Smooth muscle cell (in vitro differentiated cells): ENCODE data around the gene GUF1. TPM values are rescaled to one million over a fixed set of nuclear protein-coding genes. Genes with fewer than 3 reads are reported as not detected.

ENCODE experiments used
- DNase-seq: peaks from one replicate; lab custom pipeline; 2025; ENCODE audit not compliant: unreplicated experiment; lab: John Stamatoyannopoulos, UW
- H2AFZ ChIP-seq: fragments of 200-600 bp; sonication (generic); 2 replicates; pipeline ENCODE4 v1.6.0; 2016; ENCODE audit warnings: antibody characterized with exemption, low read depth, mild to moderate bottlenecking
- H3F3A ChIP-seq: fragments of 200-600 bp; sonication (generic); 2 replicates; pipeline ENCODE4 v1.6.0; 2017; ENCODE audit warnings: antibody characterized with exemption, low read depth
- H3K27ac ChIP-seq: fragments of 200-600 bp; sonication (generic); 2 replicates; pipeline ENCODE4 v1.5.1; 2016; ENCODE audit warnings: low read depth, mild to moderate bottlenecking
- H3K27me3 ChIP-seq: fragments of 200-600 bp; sonication (generic); 2 replicates; pipeline ENCODE4 v1.6.1; 2016; ENCODE audit warnings: low read depth, mild to moderate bottlenecking
- H3K36me3 ChIP-seq: fragments of 200-600 bp; sonication (generic); 2 replicates; pipeline ENCODE4 v1.5.1; 2016; ENCODE audit warnings: low read depth
- H3K4me1 ChIP-seq: fragments of 200-600 bp; sonication (generic); 2 replicates; pipeline ENCODE4 v1.5.1; 2016; ENCODE audit warnings: low read depth
- H3K4me2 ChIP-seq: fragments of 200-600 bp; sonication (generic); 2 replicates; pipeline ENCODE4 v1.6.0; 2016; ENCODE audit warnings: mild to moderate bottlenecking
- H3K4me3 ChIP-seq: fragments of 200-600 bp; sonication (generic); 2 replicates; pipeline ENCODE4 v1.5.1; 2016; ENCODE audit warnings: mild to moderate bottlenecking
- H3K79me2 ChIP-seq: fragments of 200-600 bp; sonication (generic); 2 replicates; pipeline ENCODE4 v1.6.0; 2016; ENCODE audit warnings: low read depth, mild to moderate bottlenecking
- H3K9ac ChIP-seq: fragments of 200-600 bp; sonication (generic); 2 replicates; pipeline ENCODE4 v1.6.0; 2016; ENCODE audit warnings: low read depth
- H3K9me3 ChIP-seq: fragments of 200-600 bp; sonication (generic); replicated peaks from 2 replicates; pipeline ENCODE4 v1.5.1; 2016; ENCODE audit warnings: low read depth
- H4K20me1 ChIP-seq: fragments of 200-600 bp; sonication (generic); 2 replicates; pipeline ENCODE4 v1.6.0; 2016; ENCODE audit warnings: low read depth
- CTCF ChIP-seq: fragments of 200-600 bp; sonication (generic); IDR thresholded peaks from 2 replicates; pipeline ENCODE4 v1.5.1; 2017; ENCODE audit warnings: borderline replicate concordance, mild to moderate bottlenecking, antibody characterized with exemption; ENCODE audit not compliant: insufficient read depth, poor library complexity, severe bottlenecking
- WGBS: methylation state at CpG from one replicate; pipeline ENCODE4 v1.1.7; 2016; ENCODE audit warnings: low lambda C conversion rate; 5-methylcytosine and 5-hydroxymethylcytosine counted together
- polyA plus RNA-seq: library from polyadenylated mRNA; unstranded; fragments of >200 nt; fragmentation: Nextera tagmentation; extraction: Ambion mirVana; gene quantifications from 2 replicates; pipeline ENCODE4 v1.2.1, GENCODE V29; 2016
- total RNA-seq: library from RNA; depleted of rRNA; stranded (reverse); fragments of >200 nt; gene quantifications from 2 replicates; pipeline ENCODE4 v1.2.3, GENCODE V29; 2014

The GUF1 gene
- total RNA-seq (13.3 and 14.2 TPM in 2 replicates), polyA plus RNA-seq (6.8 and 7.2 TPM in 2 replicates)

GRCh38 chr4:44678094-44679041, at the start of gene GUF1:
TSS of gene GUF1 (plus strand) at chr4:44678420. CDS start at chr4:44678623, 203 bp downstream.
- peak within 1 kb of the TSS; percentile 94 for H2AFZ ChIP-seq
- whole genome bisulfite sequencing: under 1% methylated on average over 47 of the region's 57 CpGs

GRCh38 chr4:44629280-44629866, 48.8 kb upstream of the GUF1 start:
- no peak overlapping the region for H3K4me2 ChIP-seq
- 0% methylated on average over 2 of the region's 2 CpGs for WGBS

More at GRCh38 chr4:44678094-44679041, at the start of gene GUF1:
- H3K4me1 ChIP-seq: peaks cover 19% of the 10 kb centered on the region
- H3K27me3 ChIP-seq: no peaks in the 10 kb centered on the region
- peaks cover 28% of the 10 kb centered on the region for H3K79me2 ChIP-seq
- H3K4me2 ChIP-seq: peak within 1 kb of the TSS; percentile 85
- H3K9me3 ChIP-seq: no peaks in the 10 kb centered on the region
- peak within 1 kb of the TSS; percentile 92 for H3K9ac ChIP-seq
- no peaks in the 10 kb centered on the region for H3K36me3 ChIP-seq
- peak within 1 kb of the TSS; percentile 73 for H3K4me3 ChIP-seq
- H3F3A ChIP-seq: no peaks in the 10 kb centered on the region
- peak within 1 kb of the TSS; percentile 84 for H3K27ac ChIP-seq
- H4K20me1 ChIP-seq: no peaks in the 10 kb centered on the region
- DNase-seq: peak; percentile 76
- TF ChIP-seq CTCF: no peak

GRCh38 chr4:44632089-44632488, 46.1 kb upstream of the GUF1 start:
- H3K4me3 ChIP-seq: no peak overlapping the region

More at GRCh38 chr4:44629280-44629866, 48.8 kb upstream of the GUF1 start:
- no peaks in the 10 kb centered on the region for H3K4me1 ChIP-seq
- no peak overlapping the region for H3K9ac ChIP-seq
- H3F3A ChIP-seq: no peaks in the 10 kb centered on the region
- H3K27ac ChIP-seq: no peak overlapping the region
- H3K36me3 ChIP-seq: no peaks in the 10 kb centered on the region
- no peak for DNase-seq
- H4K20me1 ChIP-seq: no peaks in the 10 kb centered on the region
- H3K9me3 ChIP-seq: no peaks in the 10 kb centered on the region
- peaks cover 10% of the 10 kb centered on the region for H3K27me3 ChIP-seq
- TF ChIP-seq CTCF: peak; percentile 83
- no peak overlapping the region for H2AFZ ChIP-seq
- H3K4me3 ChIP-seq: no peak overlapping the region
- no peaks in the 10 kb centered on the region for H3K79me2 ChIP-seq

More at GRCh38 chr4:44632089-44632488, 46.1 kb upstream of the GUF1 start:
- H3K27me3 ChIP-seq: peaks cover 10% of the 10 kb centered on the region
- H3K4me2 ChIP-seq: no peak overlapping the region
- no peak overlapping the region for H3K27ac ChIP-seq
- H3K36me3 ChIP-seq: no peaks in the 10 kb centered on the region
- no peaks in the 10 kb centered on the region for H3F3A ChIP-seq
- no peaks in the 10 kb centered on the region for H3K4me1 ChIP-seq
- no peaks in the 10 kb centered on the region for H4K20me1 ChIP-seq
- TF ChIP-seq CTCF: peak; percentile 25
- no peak overlapping the region for H3K9ac ChIP-seq
- H2AFZ ChIP-seq: no peak overlapping the region
- 71% methylated on average over 4 of the region's 4 CpGs for WGBS
- H3K9me3 ChIP-seq: no peaks in the 10 kb centered on the region
- H3K79me2 ChIP-seq: no peaks in the 10 kb centered on the region
- DNase-seq: no peak
